ENCODE measurements around the gene NPHP3. TPM values are rescaled to one million over a fixed set of nuclear protein-coding genes. Genes with fewer than 3 reads are reported as not detected.

Gene NPHP3
- polyA plus RNA-seq (2013, experiment 1 of 2) = 11.5 TPM
- 12.5 TPM for polyA plus RNA-seq (2013, experiment 2 of 2)

GRCh38 chr3:132722165-132723023, at the start of gene NPHP3:
NPHP3 (minus strand) TSS chr3:132722409; CDS start chr3:132722355, 54 bp downstream.
- DNase-seq (ENCODE audit: low spot score) = peak; percentile 90
- no peaks in the 10 kb centered on the region for H3K9me3 ChIP-seq (replicated peaks in 1 of 2; ENCODE audit: control insufficient read depth in 2 of 2, insufficient read depth in 1 of 2, low read depth in 1 of 2, low read length in 2 of 2)
- H3K18ac ChIP-seq (ENCODE audit: low read length) = peak within 1 kb of the TSS; percentile 97
- H3K14ac ChIP-seq (ENCODE audit: low read length) = peak within 1 kb of the TSS; percentile 96
- no peak within 1 kb of the TSS for H2BK12ac ChIP-seq (ENCODE audit: low read length)
- no peak within 1 kb of the TSS for H2BK120ac ChIP-seq (ENCODE audit: low read depth, low read length)
- H3K4me1 ChIP-seq (ENCODE audit: control insufficient read depth in 2 of 2, insufficient read depth in 1 of 2, low read depth in 1 of 2, low read length in 2 of 2) = peaks cover 4% of the 10 kb centered on the region in 2 donors
- peak within 1 kb of the TSS; percentile 98 for H2AFZ ChIP-seq (ENCODE audit: low read length)
- H3K4ac ChIP-seq (ENCODE audit: low read length) = no peak within 1 kb of the TSS
- H3K27ac ChIP-seq (replicated peaks; ENCODE audit: low read length) = peak within 1 kb of the TSS; percentile 87
- H3K4me3 ChIP-seq (ENCODE audit: low read length in 2 of 2) = peak within 1 kb of the TSS; percentile 77 to 98
- peak within 1 kb of the TSS; percentile 75 for H3K4me2 ChIP-seq (ENCODE audit: insufficient read depth, low read length, poor library complexity, severe bottlenecking)
- H2AK5ac ChIP-seq (ENCODE audit: low read depth, low read length) = no peak within 1 kb of the TSS
- peak within 1 kb of the TSS; percentile 94 for H3K9ac ChIP-seq (ENCODE audit: low read depth, low read length, poor library complexity)
- H3K36me3 ChIP-seq (replicated peaks in 1 of 2; ENCODE audit: control insufficient read depth in 2 of 2, insufficient read depth in 2 of 2, low read length in 2 of 2) = peaks cover 4 to 25% of the 10 kb centered on the region in 2 donors
- peaks cover 3% of the 10 kb centered on the region for H3K79me1 ChIP-seq (ENCODE audit: low read depth, low read length)
- peak within 1 kb of the TSS; percentile 43 for H4K8ac ChIP-seq (ENCODE audit: low read depth, low read length)
- H2BK15ac ChIP-seq (ENCODE audit: low read length) = peak within 1 kb of the TSS; percentile 82
- peak within 1 kb of the TSS; percentile 93 for H2BK5ac ChIP-seq (ENCODE audit: low read length)
- H4K91ac ChIP-seq (ENCODE audit: low read depth, low read length, poor library complexity) = no peak within 1 kb of the TSS
- H3K23ac ChIP-seq (ENCODE audit: low read depth, low read length, poor library complexity) = peak within 1 kb of the TSS; percentile 96
- WGBS, 2 donors (ENCODE audit: extremely low coverage in 2 of 2, insufficient read length in 2 of 2, insufficient replicate concordance in 1 of 2) = no CpG with 5 or more reads among the region's 96 CpGs
- no peaks in the 10 kb centered on the region for H3K27me3 ChIP-seq (ENCODE audit: control insufficient read depth in 3 of 3, insufficient read depth in 3 of 3, low read depth in 1 of 3, low read length in 3 of 3)

- H3K36me3 ChIP-seq (replicated peaks in 1 of 2; ENCODE audit: control insufficient read depth in 2 of 2, insufficient read depth in 2 of 2, low read length in 2 of 2) = no peaks in the 10 kb centered on the region
- H2AFZ ChIP-seq (ENCODE audit: low read length) = no peak overlapping the region
- H3K4me2 ChIP-seq (ENCODE audit: insufficient read depth, low read length, poor library complexity, severe bottlenecking) = no peak overlapping the region
- H3K14ac ChIP-seq (ENCODE audit: low read length) = no peak overlapping the region
- no peak overlapping the region for H3K23ac ChIP-seq (ENCODE audit: low read depth, low read length, poor library complexity)
- H3K9me3 ChIP-seq (replicated peaks in 1 of 2; ENCODE audit: control insufficient read depth in 2 of 2, insufficient read depth in 1 of 2, low read depth in 1 of 2, low read length in 2 of 2) = no peaks in the 10 kb centered on the region
- H2AK5ac ChIP-seq (ENCODE audit: low read depth, low read length) = no peak overlapping the region
- no peak overlapping the region for H4K8ac ChIP-seq (ENCODE audit: low read depth, low read length)
- H3K18ac ChIP-seq (ENCODE audit: low read length) = no peak overlapping the region
- H3K4me3 ChIP-seq (ENCODE audit: low read length in 2 of 2) = no peak overlapping the region
- no peak overlapping the region for H3K27ac ChIP-seq (replicated peaks; ENCODE audit: low read length)
- H2BK15ac ChIP-seq (ENCODE audit: low read length) = no peak overlapping the region
- no peak overlapping the region for H3K4ac ChIP-seq (ENCODE audit: low read length)
- no peaks in the 10 kb centered on the region for H3K27me3 ChIP-seq (ENCODE audit: control insufficient read depth in 3 of 3, insufficient read depth in 3 of 3, low read depth in 1 of 3, low read length in 3 of 3)
- no peak overlapping the region for H2BK5ac ChIP-seq (ENCODE audit: low read length)
- no peak overlapping the region for H3K9ac ChIP-seq (ENCODE audit: low read depth, low read length, poor library complexity)
- H4K91ac ChIP-seq (ENCODE audit: low read depth, low read length, poor library complexity) = no peak overlapping the region
- 100% methylated on average over 1 of the region's 2 CpGs; no CpG with 5 or more reads in 1 of the 2 donors for WGBS, 2 donors (ENCODE audit: extremely low coverage in 2 of 2, insufficient read length in 2 of 2, insufficient replicate concordance in 1 of 2)
- no peak overlapping the region for H2BK120ac ChIP-seq (ENCODE audit: low read depth, low read length)
- H3K4me1 ChIP-seq (ENCODE audit: control insufficient read depth in 2 of 2, insufficient read depth in 1 of 2, low read depth in 1 of 2, low read length in 2 of 2) = no peaks in the 10 kb centered on the region
- no peak for DNase-seq (ENCODE audit: low spot score)
- no peak overlapping the region for H2BK12ac ChIP-seq (ENCODE audit: low read length)
- no peaks in the 10 kb centered on the region for H3K79me1 ChIP-seq (ENCODE audit: low read depth, low read length)
These were observed 36.5 kb upstream of the NPHP3 start for GRCh38 chr3:132758740-132759139.

- H2BK12ac ChIP-seq (ENCODE audit: low read length) = no peak overlapping the region
- no peak overlapping the region for H2BK15ac ChIP-seq (ENCODE audit: low read length)
- no peak overlapping the region for H3K4me3 ChIP-seq (ENCODE audit: low read length in 2 of 2)
- no peaks in the 10 kb centered on the region for H3K4me1 ChIP-seq (ENCODE audit: control insufficient read depth in 2 of 2, insufficient read depth in 1 of 2, low read depth in 1 of 2, low read length in 2 of 2)
- H3K27ac ChIP-seq (replicated peaks; ENCODE audit: low read length) = no peak overlapping the region
- H3K18ac ChIP-seq (ENCODE audit: low read length) = no peak overlapping the region
- no peak overlapping the region for H3K4ac ChIP-seq (ENCODE audit: low read length)
- H2AK5ac ChIP-seq (ENCODE audit: low read depth, low read length) = no peak overlapping the region
- H3K27me3 ChIP-seq (ENCODE audit: control insufficient read depth in 3 of 3, insufficient read depth in 3 of 3, low read depth in 1 of 3, low read length in 3 of 3) = no peaks in the 10 kb centered on the region
- H2BK5ac ChIP-seq (ENCODE audit: low read length) = no peak overlapping the region
- H3K79me1 ChIP-seq (ENCODE audit: low read depth, low read length) = no peaks in the 10 kb centered on the region
- H3K14ac ChIP-seq (ENCODE audit: low read length) = no peak overlapping the region
- no peaks in the 10 kb centered on the region for H3K9me3 ChIP-seq (replicated peaks in 1 of 2; ENCODE audit: control insufficient read depth in 2 of 2, insufficient read depth in 1 of 2, low read depth in 1 of 2, low read length in 2 of 2)
- H4K8ac ChIP-seq (ENCODE audit: low read depth, low read length) = no peak overlapping the region
- no peak overlapping the region for H4K91ac ChIP-seq (ENCODE audit: low read depth, low read length, poor library complexity)
- H3K36me3 ChIP-seq (replicated peaks in 1 of 2; ENCODE audit: control insufficient read depth in 2 of 2, insufficient read depth in 2 of 2, low read length in 2 of 2) = no peaks in the 10 kb centered on the region
- no peak overlapping the region for H3K4me2 ChIP-seq (ENCODE audit: insufficient read depth, low read length, poor library complexity, severe bottlenecking)
- no CpG with 5 or more reads among the region's 3 CpGs for WGBS, 2 donors (ENCODE audit: extremely low coverage in 2 of 2, insufficient read length in 2 of 2, insufficient replicate concordance in 1 of 2)
- H3K9ac ChIP-seq (ENCODE audit: low read depth, low read length, poor library complexity) = no peak overlapping the region
- DNase-seq (ENCODE audit: low spot score) = no peak
- no peak overlapping the region for H2BK120ac ChIP-seq (ENCODE audit: low read depth, low read length)
- H3K23ac ChIP-seq (ENCODE audit: low read depth, low read length, poor library complexity) = no peak overlapping the region
- no peak overlapping the region for H2AFZ ChIP-seq (ENCODE audit: low read length)
These were observed 34.0 kb upstream of the NPHP3 start for GRCh38 chr3:132756108-132756650.

- Histone ChIP-seq H3K4ac (ENCODE audit: low read length) (no peak overlapping the region), H3K4me1 (ENCODE audit: control insufficient read depth in 2 of 2, insufficient read depth in 1 of 2, low read depth in 1 of 2, low read length in 2 of 2) (no peaks in the 10 kb centered on the region), H3K36me3 (replicated peaks in 1 of 2; ENCODE audit: control insufficient read depth in 2 of 2, insufficient read depth in 2 of 2, low read length in 2 of 2) (no peaks in the 10 kb centered on the region), H3K23ac (ENCODE audit: low read depth, low read length, poor library complexity) (no peak overlapping the region), H3K9me3 (replicated peaks in 1 of 2; ENCODE audit: control insufficient read depth in 2 of 2, insufficient read depth in 1 of 2, low read depth in 1 of 2, low read length in 2 of 2) (no peaks in the 10 kb centered on the region), H2AK5ac (ENCODE audit: low read depth, low read length) (no peak overlapping the region), H3K27me3 (ENCODE audit: control insufficient read depth in 3 of 3, insufficient read depth in 3 of 3, low read depth in 1 of 3, low read length in 3 of 3) (no peaks in the 10 kb centered on the region), H2BK120ac (ENCODE audit: low read depth, low read length) (no peak overlapping the region), H2BK15ac (ENCODE audit: low read length) (no peak overlapping the region), H3K14ac (ENCODE audit: low read length) (no peak overlapping the region), H3K4me3 (ENCODE audit: low read length in 2 of 2) (no peak overlapping the region), H3K4me2 (ENCODE audit: insufficient read depth, low read length, poor library complexity, severe bottlenecking) (no peak overlapping the region), H2BK5ac (ENCODE audit: low read length) (no peak overlapping the region), H4K8ac (ENCODE audit: low read depth, low read length) (no peak overlapping the region), H3K18ac (ENCODE audit: low read length) (no peak overlapping the region), H2AFZ (ENCODE audit: low read length) (no peak overlapping the region), H3K79me1 (ENCODE audit: low read depth, low read length) (no peaks in the 10 kb centered on the region), H2BK12ac (ENCODE audit: low read length) (no peak overlapping the region), H3K9ac (ENCODE audit: low read depth, low read length, poor library complexity) (no peak overlapping the region), H3K27ac (replicated peaks; ENCODE audit: low read length) (no peak overlapping the region), H4K91ac (ENCODE audit: low read depth, low read length, poor library complexity) (no peak overlapping the region)
- no peak for DNase-seq (ENCODE audit: low spot score)
These were observed 31.7 kb upstream of the NPHP3 start for GRCh38 chr3:132753946-132754345.

All from neuronal stem cell (in vitro differentiated cells).